K562 (cell line): ENCODE measurements around the gene ADSS1. TPM values are rescaled to one million over a fixed set of nuclear protein-coding genes. Genes with fewer than 3 reads are reported as not detected.

ENCODE experiments used
- ATAC-seq: fragments of 200-7000 bp; cut with Tn5 transposase; 3 replicates; pipeline ENCODE4 v1.9.1; 2020; ENCODE audit warnings: moderate library complexity
- BruUV-seq: library from RNA; stranded (reverse); fragments of 400-500 nt; replicated peaks from 2 replicates; lab custom pipeline; 2021; lab: Mats Ljungman, UMichigan
- CTCF ChIA-PET: fragments of 300-600 bp; formaldehyde crosslinking; extraction: SDS; loops from one replicate; lab custom pipeline; 2021; ENCODE audit warnings: low intra/inter-chr PET ratio; lab: Yijun Ruan, JAX
- POLR2A ChIA-PET: fragments of 300-600, 350-650 bp; sonication (Branson Sonifier 250); formaldehyde crosslinking; extraction: SDS; loops from one replicate; lab custom pipeline; 2021; ENCODE audit warnings: antibody characterized with exemption, inconsistent platforms; lab: Yijun Ruan, JAX
- DNase-seq, 4 experiments: peaks; one replicate each; pipeline versions ENCODE4 v3.0.0 to v3.0.0-alpha.2; 2011 to 2018; ENCODE audit warnings: low spot score in 3 of 4, mixed read lengths in 3 of 4; ENCODE audit errors: extremely low read depth in 1 of 4
- FAIRE-seq: peaks from 2 replicates; lab custom pipeline; 2011; peaks lifted over from hg19 to GRCh38; lab: Jason Lieb, UNC
- H2AFZ ChIP-seq: 2 replicates; pipeline ENCODE4 v1.6.0; 2011; ENCODE audit warnings: low read depth, low read length, control low read depth, inconsistent platforms
- H3K27ac ChIP-seq: fragments of 200-600 bp; 3 replicates; pipeline ENCODE4 v1.8.0; 2011; ENCODE audit warnings: low read depth, mild to moderate bottlenecking, control low read depth, inconsistent platforms, low read length, moderate library complexity, mixed read lengths; ENCODE audit errors: extremely low read depth
- H3K27me3 ChIP-seq, 2 experiments: fragments of 300-600 bp in 1 of 2; 2 replicates in 1 of 2; 3 replicates in 1 of 2; pipeline versions ENCODE4 v1.6.0 to v1.8.0; 2011; ENCODE audit warnings: inconsistent platforms in 2 of 2, low read length in 2 of 2, mild to moderate bottlenecking in 1 of 2, mixed read lengths in 1 of 2, moderate library complexity in 1 of 2; ENCODE audit not compliant: control insufficient read depth in 2 of 2, insufficient read depth in 2 of 2
- H3K36me3 ChIP-seq: fragments of 300-600 bp; 3 replicates; pipeline ENCODE4 v1.8.0; 2011; ENCODE audit warnings: mild to moderate bottlenecking, low read length, inconsistent platforms; ENCODE audit not compliant: control insufficient read depth, insufficient read depth
- H3K4me1 ChIP-seq, 2 experiments: fragments of 200-600 bp in 1 of 2; replicated peaks in 1 of 2; 2 replicates in 1 of 2; 3 replicates in 1 of 2; pipeline versions ENCODE4 v1.5.1 to v1.8.0; 2011; ENCODE audit warnings: inconsistent platforms in 2 of 2, low read length in 2 of 2, mild to moderate bottlenecking in 1 of 2, mixed read lengths in 1 of 2, moderate library complexity in 1 of 2; ENCODE audit not compliant: control insufficient read depth in 2 of 2, insufficient read depth in 2 of 2
- H3K4me2 ChIP-seq: 2 replicates; pipeline ENCODE4 v1.6.1; 2011; ENCODE audit warnings: low read length, control low read depth, inconsistent platforms, mixed read lengths; ENCODE audit not compliant: insufficient read depth
- H3K4me3 ChIP-seq: fragments of 200-600 bp; sonication (generic), shearing (Covaris generic); 2 replicates; pipeline ENCODE4 v1.5.1; 2016; ENCODE audit warnings: control low read depth, inconsistent platforms
- H3K79me2 ChIP-seq: fragments of 200-600 bp; 3 replicates; pipeline ENCODE4 v1.8.0; 2011; ENCODE audit warnings: low read length, inconsistent platforms; ENCODE audit not compliant: control insufficient read depth, insufficient read depth
- H3K9ac ChIP-seq, 2 experiments: 2 replicates each; pipeline versions ENCODE4 v1.6.0 to v1.6.1; 2011; ENCODE audit warnings: low read depth in 2 of 2, low read length in 2 of 2, control low read depth in 1 of 2, inconsistent platforms in 1 of 2, mild to moderate bottlenecking in 1 of 2, mixed read lengths in 1 of 2; ENCODE audit not compliant: insufficient read depth in 1 of 2
- H3K9me1 ChIP-seq: one replicate; pipeline ENCODE4 v1.6.0; 2011; ENCODE audit warnings: inconsistent platforms, mild to moderate bottlenecking, low read length, moderate library complexity; ENCODE audit not compliant: control insufficient read depth, insufficient read depth
- H3K9me3 ChIP-seq: replicated peaks from 2 replicates; pipeline ENCODE4 v1.5.1; 2011; ENCODE audit warnings: low read depth, low read length, inconsistent platforms; ENCODE audit not compliant: control insufficient read depth, insufficient read depth
- H4K20me1 ChIP-seq: replicated peaks from 2 replicates; pipeline ENCODE4 v1.6.1; 2011; ENCODE audit warnings: low read length, inconsistent platforms, mixed read lengths; ENCODE audit not compliant: control insufficient read depth, insufficient read depth
- ATF6 ChIP-seq: sonication (generic); formaldehyde crosslinking; IDR thresholded peaks from 2 replicates; pipeline ENCODE4 v1.4.0; 2020; ENCODE audit warnings: mild to moderate bottlenecking, missing genetic modification reagents
- ETS2 ChIP-seq: IDR thresholded peaks from 2 replicates; pipeline ENCODE4 v1.6.1; 2016; ENCODE audit warnings: borderline replicate concordance, missing genetic modification characterization, mild to moderate bottlenecking, moderate library complexity, missing compliant biosample characterization; ENCODE audit not compliant: poor library complexity, severe bottlenecking
- GTF2E2 ChIP-seq: fragments of 200-800 bp; sonication (Bioruptor generic); IDR thresholded peaks from 2 replicates; pipeline ENCODE4 v1.6.1; 2016; ENCODE audit warnings: missing genetic modification characterization, missing compliant biosample characterization
- LEF1 ChIP-seq: fragments of 450-650 bp; IDR thresholded peaks from 2 replicates; pipeline ENCODE4 v1.6.1; 2016; ENCODE audit warnings: mild to moderate bottlenecking
- PCBP2 ChIP-seq: fragments of 200-400 bp; formaldehyde crosslinking; IDR thresholded peaks from 2 replicates; pipeline ENCODE4 v1.6.1; 2018; ENCODE audit warnings: low read length, low read depth, mild to moderate bottlenecking, moderate library complexity; ENCODE audit not compliant: poor library complexity, severe bottlenecking
- POLR2G ChIP-seq: fragments of 200-400 bp; formaldehyde crosslinking; IDR thresholded peaks from 2 replicates; pipeline ENCODE4 v1.6.1; 2017; ENCODE audit warnings: low read depth, mild to moderate bottlenecking, antibody characterized with exemption, low read length, moderate library complexity
- SP1 ChIP-seq: sonication (generic); formaldehyde crosslinking; IDR thresholded peaks from 2 replicates; pipeline ENCODE4 v1.8.1; 2022; ENCODE audit warnings: mild to moderate bottlenecking, missing genetic modification reagents
- TAF1 ChIP-seq: IDR thresholded peaks from 2 replicates; pipeline ENCODE4 v1.6.1; 2011; ENCODE audit warnings: mild to moderate bottlenecking, low read length, moderate library complexity; ENCODE audit not compliant: insufficient read depth, control insufficient read depth, severe bottlenecking; ENCODE audit errors: extremely low read depth
- ZC3H4 ChIP-seq: sonication (generic); formaldehyde crosslinking; IDR thresholded peaks from 2 replicates; pipeline ENCODE4 v1.9.0; 2021; ENCODE audit warnings: missing genetic modification reagents, borderline replicate concordance
- WGBS: fragments of 100-300 bp; shearing (Covaris generic); methylation state at CpG from one replicate; pipeline ENCODE4 v1.1.6; 2016; ENCODE audit warnings: low coverage, mixed read lengths; ENCODE audit not compliant: insufficient coverage; ENCODE audit errors: missing lambda C conversion rate; 5-methylcytosine and 5-hydroxymethylcytosine counted together
- in situ Hi-C: fragments of 300-500 bp; cut with MboI; formaldehyde crosslinking; loops from 4 replicates; pipeline ENCODE4 v1.15.0; 2018; ENCODE audit warnings: inconsistent platforms, mixed read lengths
- intact Hi-C: fragments of 100-400 bp; cut with micrococcal nuclease; formaldehyde crosslinking; loops from 2 replicates; pipeline ENCODE4 v1.14.2; 2022
- polyA plus RNA-seq, 8 experiments: library from polyadenylated mRNA; depleted of rRNA in 4 of 8; stranded (reverse) in 5 of 8; unstranded in 3 of 8; fragments of >200 nt; fragmentation: Nextera tagmentation in 2 of 8; fragmentation: Illumina TruSeq in 1 of 8; extraction: Ambion mirVana in 2 of 8; extraction: Trizol in 1 of 8; gene quantifications; 2 replicates each; pipeline versions ENCODE4 v1.2.1 to v1.2.3, GENCODE V29; 2011 to 2014; ENCODE audit warnings: inconsistent platforms in 1 of 8, missing spikeins in 1 of 8
- total RNA-seq, 7 experiments: library from RNA; depleted of rRNA in 6 of 7; stranded (reverse); fragments of >200 nt in 6 of 7; fragmentation: Illumina TruSeq in 2 of 7; extraction: Trizol in 2 of 7; gene quantifications; 2 replicates each; pipeline versions ENCODE4 v1.2.1 to v1.2.3, GENCODE V29; 2011 to 2021; ENCODE audit warnings: low replicate concordance in 1 of 7

The ADSS1 gene
- total and polyA plus RNA-seq, 9 of the 15 experiments (the other 6 are each of a cell fraction or from before 2014, with no cell fraction given) = 0.53 to 5.9 (median 3.9) TPM

DNA sequence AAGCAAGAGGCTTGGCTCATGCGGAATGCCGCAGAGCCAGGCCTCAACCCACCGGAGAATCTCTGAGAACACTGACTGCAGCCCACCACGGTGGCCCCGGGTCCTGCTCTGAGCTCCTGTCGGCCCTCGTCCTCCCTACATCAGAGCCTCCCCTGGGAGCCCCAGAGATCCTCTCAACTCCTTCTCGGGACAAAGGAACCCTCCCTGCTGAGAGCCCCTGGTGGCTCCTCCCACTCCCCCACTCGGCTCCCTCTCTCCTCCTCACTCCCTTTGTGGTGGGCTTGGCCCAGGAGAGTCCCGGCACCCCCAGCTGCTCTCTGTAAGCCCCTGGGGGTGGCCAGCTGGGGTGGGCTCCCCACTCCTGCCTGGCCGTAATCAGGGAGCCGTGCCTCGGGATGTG, 45.7 kb upstream of the ADSS1 start (continued):
- TF ChIP-seq SP1 (CRISPR knock-in tag) = no peak
- TF ChIP-seq ETS2 (tag) = no peak
- TF ChIP-seq ATF6 (CRISPR knock-in tag) = no peak

GRCh38 chr14:104678901-104679705, 44.9 kb upstream of the ADSS1 start:
- in situ Hi-C loops (no loop called here), intact Hi-C loops (no loop called here)
- FAIRE-seq (no peak), ATAC-seq (no peak), DNase-seq (no peak)
- Histone ChIP-seq H3K36me3 (no peaks in the 10 kb centered on the region), H3K4me1 (peaks cover 34 to 66% of the 10 kb centered on the region in 2 experiments), H2AFZ (no peak overlapping the region; the same call in 1 of the 2 replicates), H3K9ac (peak overlapping the region in 1 of 2 experiments; percentile 91; a peak in 2 of 4 replicates), H4K20me1 (no peaks in the 10 kb centered on the region), H3K4me2 (0 out of 2 replicates have a peak overlapping the region, but pooled peaks have one; percentile 71), H3K4me3 (no peak overlapping the region), H3K79me2 (no peaks in the 10 kb centered on the region), H3K27ac (peak overlapping the region; percentile 94), H3K9me1 (no peaks in the 10 kb centered on the region), H3K27me3 (no peaks in the 10 kb centered on the region), H3K9me3 (no peaks in the 10 kb centered on the region)
- 92% methylated on average over 15 of the region's 18 CpGs for WGBS
- TF ChIP-seq ZC3H4 = no peak
- peak; percentile 6; the same call in 1 of the 2 replicates for TF ChIP-seq POLR2G
- no peak for TF ChIP-seq TAF1
- TF ChIP-seq GTF2E2 (tag) = no peak
- TF ChIP-seq LEF1 = no peak
- TF ChIP-seq PCBP2 = no peak
- no TSS peak for BruUV-seq
- ChIA-PET CTCF (no interaction called here), POLR2A (interaction anchor here (2.9 kb wide), 1 partner anchor 8 kb away, joined by 12 read pairs; no protein-coding TSS in a partner anchor)
